Esophagus squamous epithelium (tissue), 5 donors: ENCODE results near the gene CASTOR1. TPM values are rescaled to one million over a fixed set of nuclear protein-coding genes. Genes with fewer than 3 reads are reported as not detected.

ENCODE experiments used
- DNase-seq: peaks from one replicate; lab custom pipeline; 2025; lab: John Stamatoyannopoulos, UW
- H3K27ac ChIP-seq, 4 donors: fragments of 200-600 bp; sonication (generic); one replicate each; pipeline ENCODE4 v1.5.1; 2016 to 2019; ENCODE audit warnings: mild to moderate bottlenecking in 1 of 4
- H3K27me3 ChIP-seq, 4 donors: fragments of 200-600 bp; sonication (generic); 1 replicate in 3 of 4; 2 replicates in 1 of 4; pipeline versions ENCODE4 v1.5.1 to v1.6.0; 2017 to 2021; ENCODE audit warnings: antibody characterized with exemption in 1 of 4
- H3K36me3 ChIP-seq, 3 donors: fragments of 200-600 bp; sonication (generic); one replicate each; pipeline ENCODE4 v1.5.1; 2016 to 2019
- H3K4me1 ChIP-seq, 3 donors: fragments of 200-600 bp; sonication (generic); one replicate each; pipeline ENCODE4 v1.5.1; 2017 to 2019
- H3K4me3 ChIP-seq, 4 donors: fragments of 200-600 bp; sonication (generic); 1 replicate in 3 of 4; 2 replicates in 1 of 4; pipeline ENCODE4 v1.5.1; 2016 to 2019; ENCODE audit warnings: mild to moderate bottlenecking in 2 of 4, moderate library complexity in 1 of 4
- H3K9me3 ChIP-seq, 3 donors: fragments of 200-600 bp; sonication (generic); one replicate each; pipeline ENCODE4 v1.5.1; 2016 to 2019
- CTCF ChIP-seq, 6 experiments: fragments of 450-650 bp in 4 of 6; fragments of 200-600 bp in 2 of 6; sonication (generic) in 2 of 6; IDR thresholded peaks; one replicate each; pipeline ENCODE4 v1.5.1; 2016 to 2019; ENCODE audit warnings: antibody characterized with exemption in 6 of 6, mild to moderate bottlenecking in 4 of 6, moderate library complexity in 4 of 6
- POLR2A ChIP-seq, 4 donors: fragments of 450-650 bp; IDR thresholded peaks; one replicate each; pipeline ENCODE4 v1.6.1; 2017; ENCODE audit warnings: antibody characterized with exemption in 4 of 4, mild to moderate bottlenecking in 4 of 4, moderate library complexity in 3 of 4
- WGBS, 2 donors: methylation state at CpG; one replicate each; pipeline ENCODE4 v1.1.5; 2018; 5-methylcytosine and 5-hydroxymethylcytosine counted together
- intact Hi-C: fragments of 100-400 bp; cut with DNase I; formaldehyde crosslinking; loops from one replicate; pipeline ENCODE4 v1.15.0; 2022
- total RNA-seq, 4 donors: library from RNA; depleted of rRNA; stranded (reverse); fragments of >200 nt; gene quantifications; one replicate each; pipeline ENCODE4 v1.1.0, GENCODE V29; 2016
- donor health status: DM: yes; HTN: yes; CAD: no.

Gene CASTOR1
- total RNA-seq, 4 donors from 2014 or later = 18.9 to 76.4 (median 40.7) TPM

GRCh38 chr22:30321461-30321860, 32.2 kb upstream of the CASTOR1 start:
- WGBS, 2 donors = 53 to 82% methylated on average over 1 to 2 of the region's 2 CpGs
- Histone ChIP-seq H3K4me1 (peaks cover 64 to 96% (median 80%) of the 10 kb centered on the region in 3 donors), H3K9me3 (no peaks in the 10 kb centered on the region), H3K27me3 (no peaks in the 10 kb centered on the region), H3K27ac (peak overlapping the region; percentile 27 to 94 (median 72)), H3K36me3 (peaks cover 0 to 57% (median 4%) of the 10 kb centered on the region in 3 donors), H3K4me3 (no peak overlapping the region)
- intact Hi-C loops = no loop called here
- no peak for DNase-seq
- TF ChIP-seq CTCF (IDR thresholded peaks at IDR 0.05) = no peak
- no peak for TF ChIP-seq POLR2A (IDR thresholded peaks at IDR 0.05)

GRCh38 chr22:30320021-30320556, 30.8 kb upstream of the CASTOR1 start:
- intact Hi-C loops = no loop called here
- WGBS, 2 donors = 90 to 97% methylated on average over 3 of the region's 3 CpGs
- H3K36me3 ChIP-seq = peaks cover 0 to 70% (median 4%) of the 10 kb centered on the region in 3 donors
- TF ChIP-seq CTCF (IDR thresholded peaks at IDR 0.05) (no peak), POLR2A (IDR thresholded peaks at IDR 0.05) (no peak)
- DNase-seq = no peak
- peak overlapping the region in 3 of 4 donors; percentile 17 to 94 (median 76) for H3K27ac ChIP-seq
- H3K4me3 ChIP-seq = no peak overlapping the region
- H3K27me3 ChIP-seq = no peaks in the 10 kb centered on the region
- no peaks in the 10 kb centered on the region for H3K9me3 ChIP-seq
- peaks cover 65 to 100% (median 94%) of the 10 kb centered on the region in 3 donors for H3K4me1 ChIP-seq

- Histone ChIP-seq H3K27ac (peak overlapping the region; percentile 11 to 94 (median 46)), H3K36me3 (peaks cover 0 to 75% (median 4%) of the 10 kb centered on the region in 3 donors), H3K4me3 (no peak overlapping the region), H3K4me1 (peaks cover 59 to 100% (median 93%) of the 10 kb centered on the region in 3 donors), H3K9me3 (no peaks in the 10 kb centered on the region), H3K27me3 (no peaks in the 10 kb centered on the region)
- DNase-seq = no peak
- WGBS, 2 donors = 68 to 71% methylated on average over 7 of the region's 7 CpGs
- intact Hi-C loops = no loop called here
- no peak for TF ChIP-seq POLR2A (IDR thresholded peaks at IDR 0.05)
- TF ChIP-seq CTCF (IDR thresholded peaks at IDR 0.05) = no peak
Observed at GRCh38 chr22:30318799-30319419, 29.6 kb upstream of the CASTOR1 start.

- intact Hi-C loops = no loop called here
- no peak for DNase-seq
- Histone ChIP-seq H3K4me3 (no peak overlapping the region), H3K9me3 (no peaks in the 10 kb centered on the region), H3K27ac (peak overlapping the region in 3 of 4 donors; percentile 17 to 94 (median 76)), H3K27me3 (no peaks in the 10 kb centered on the region), H3K36me3 (peaks cover 0 to 65% (median 4%) of the 10 kb centered on the region in 3 donors), H3K4me1 (peaks cover 58 to 100% (median 92%) of the 10 kb centered on the region in 3 donors)
- WGBS, 2 donors = 88 to 100% methylated on average over 1 of the region's 1 CpG
- TF ChIP-seq POLR2A (IDR thresholded peaks at IDR 0.05) (no peak), CTCF (IDR thresholded peaks at IDR 0.05) (no peak)
Observed at GRCh38 chr22:30317778-30318177, 28.5 kb upstream of the CASTOR1 start.

GRCh38 chr22:30315962-30316576, 26.8 kb upstream of the CASTOR1 start:
- H3K27ac ChIP-seq = peak overlapping the region in 3 of 4 donors; percentile 0 to 99 (median 94)

More at GRCh38 chr22:30315962-30316576, 26.8 kb upstream of the CASTOR1 start:
- Histone ChIP-seq H3K4me3 (no peak overlapping the region), H3K4me1 (peaks cover 63 to 100% (median 94%) of the 10 kb centered on the region in 3 donors), H3K9me3 (no peaks in the 10 kb centered on the region), H3K27me3 (no peaks in the 10 kb centered on the region), H3K36me3 (peaks cover 0 to 63% (median under 1%) of the 10 kb centered on the region in 3 donors)
- WGBS, 2 donors = 68 to 77% methylated on average over 2 of the region's 2 CpGs
- no peak for TF ChIP-seq POLR2A (IDR thresholded peaks at IDR 0.05)
- TF ChIP-seq CTCF (IDR thresholded peaks at IDR 0.05) = no peak
- DNase-seq = no peak
- intact Hi-C loops = no loop called here
